IPS-18c (cell line): ENCODE results near the gene LTB4R2.

Source experiments
- H3K4me3 ChIP-seq: 2 replicates; pipeline ENCODE4 v1.7.0; 2013; ENCODE audit warnings: low read depth, mild to moderate bottlenecking, low read length, moderate library complexity; ENCODE audit not compliant: insufficient read depth
- H3K9me3 ChIP-seq: one replicate; pipeline ENCODE4 v1.6.1; 2013; ENCODE audit warnings: mild to moderate bottlenecking, low read length, moderate library complexity; ENCODE audit not compliant: control insufficient read depth, insufficient read depth

The LTB4R2 gene

GRCh38 chr14:24310646-24311604 lies 985 bp downstream of the LTB4R2 start, which contains the start of gene LTB4R:
LTB4R (plus strand) TSS chr14:24311502; CDS start chr14:24315652, 4,150 bp downstream.
- H3K4me3 ChIP-seq = no peak within 1 kb of the TSS

GRCh38 chr14:24311837-24312615 lies 2.1 kb downstream of the LTB4R2 start:
- Histone ChIP-seq H3K4me3 (no peak overlapping the region), H3K9me3 (no peaks in the 10 kb centered on the region)

More at GRCh38 chr14:24310646-24311604, 985 bp downstream of the LTB4R2 start, which contains the start of gene LTB4R:
- no peaks in the 10 kb centered on the region for H3K9me3 ChIP-seq

- Histone ChIP-seq H3K4me3 (no peak overlapping the region), H3K9me3 (no peaks in the 10 kb centered on the region)
Measured at GRCh38 chr14:24312736-24313507, 3.0 kb downstream of the LTB4R2 start.

GRCh38 chr14:24313913-24314312 lies 4.0 kb downstream of the LTB4R2 start:
- H3K4me3 ChIP-seq = no peak overlapping the region
- H3K9me3 ChIP-seq = no peaks in the 10 kb centered on the region

GRCh38 chr14:24314377-24315193 lies 4.6 kb downstream of the LTB4R2 start:
- no peaks in the 10 kb centered on the region for H3K9me3 ChIP-seq

GRCh38 chr14:24315243-24315806 lies 5.4 kb downstream of the LTB4R2 start:
- Histone ChIP-seq H3K4me3 (no peak overlapping the region), H3K9me3 (no peaks in the 10 kb centered on the region)

More at GRCh38 chr14:24314377-24315193, 4.6 kb downstream of the LTB4R2 start:
- H3K4me3 ChIP-seq = no peak overlapping the region

GRCh38 chr14:24315807-24316596 lies 6.1 kb downstream of the LTB4R2 start:
- H3K4me3 ChIP-seq = no peak overlapping the region
- no peaks in the 10 kb centered on the region for H3K9me3 ChIP-seq

- Histone ChIP-seq H3K4me3 (no peak overlapping the region), H3K9me3 (no peaks in the 10 kb centered on the region)
Measured at GRCh38 chr14:24316597-24316950, 6.6 kb downstream of the LTB4R2 start.

- H3K4me3 ChIP-seq = no peak overlapping the region
- H3K9me3 ChIP-seq = no peaks in the 10 kb centered on the region
Measured at GRCh38 chr14:24317141-24317928, 7.4 kb downstream of the LTB4R2 start.

- Histone ChIP-seq H3K9me3 (no peaks in the 10 kb centered on the region), H3K4me3 (no peak overlapping the region)
Measured at GRCh38 chr14:24321212-24321975, 11.5 kb downstream of the LTB4R2 start.

- Histone ChIP-seq H3K9me3 (no peaks in the 10 kb centered on the region), H3K4me3 (no peak overlapping the region)
Measured at GRCh38 chr14:24322672-24323071, 12.7 kb downstream of the LTB4R2 start.

GRCh38 chr14:24323341-24323740 lies 13.4 kb downstream of the LTB4R2 start:
- no peak overlapping the region for H3K4me3 ChIP-seq
- no peaks in the 10 kb centered on the region for H3K9me3 ChIP-seq

GRCh38 chr14:24324024-24324423 lies 14.1 kb downstream of the LTB4R2 start:
- Histone ChIP-seq H3K4me3 (no peak overlapping the region), H3K9me3 (no peaks in the 10 kb centered on the region)

- Histone ChIP-seq H3K4me3 (no peak overlapping the region), H3K9me3 (no peaks in the 10 kb centered on the region)
Measured at GRCh38 chr14:24325041-24325530, 15.1 kb downstream of the LTB4R2 start.
